A549 (cell line): ENCODE measurements around the gene DBH.

Experiments
- CHD2 ChIP-seq: fragments of 150-350 bp; IDR thresholded peaks from 2 replicates; pipeline ENCODE4 v1.6.1; 2014; ENCODE audit warnings: low read length; ENCODE audit not compliant: partially characterized antibody
- CHD4 ChIP-seq: fragments of 200-600 bp; sonication (generic); IDR thresholded peaks from 2 replicates; pipeline ENCODE4 v1.6.1; 2016; ENCODE audit warnings: antibody characterized with exemption, mild to moderate bottlenecking, borderline replicate concordance
- CTCF ChIP-seq: fragments of >200 bp; sonication (Bioruptor Twin); formaldehyde crosslinking; IDR thresholded peaks from 3 replicates; pipeline ENCODE4 v1.5.1; 2016
- GATA3 ChIP-seq: IDR thresholded peaks from 2 replicates; pipeline ENCODE4 v1.6.1; 2012; ENCODE audit warnings: borderline replicate concordance
- HEYL ChIP-seq: fragments of 250-450 bp; sonication (Bioruptor Pico); IDR thresholded peaks from 2 replicates; pipeline ENCODE4 v1.8.0; 2021; ENCODE audit warnings: mild to moderate bottlenecking, moderate library complexity
- HMGXB4 ChIP-seq: fragments of 250-450 bp; sonication (Bioruptor Pico); IDR thresholded peaks from 2 replicates; pipeline ENCODE4 v1.5.0; 2021; ENCODE audit warnings: mild to moderate bottlenecking, moderate library complexity, borderline replicate concordance
- MAX ChIP-seq: IDR thresholded peaks from 2 replicates; pipeline ENCODE4 v1.6.1; 2012
- POLR2A ChIP-seq: IDR thresholded peaks from 2 replicates; pipeline ENCODE4 v1.6.1; 2012; ENCODE audit warnings: mild to moderate bottlenecking, low read length
- RAD21 ChIP-seq, 2 experiments: fragments of >200 bp in 1 of 2; sonication (Bioruptor Twin) in 1 of 2; formaldehyde crosslinking in 1 of 2; IDR thresholded peaks in 1 of 2; conservative IDR thresholded peaks in 1 of 2; 2 replicates in 1 of 2; 3 replicates in 1 of 2; pipeline ENCODE4 v1.6.1; 2012 to 2018; ENCODE audit warnings: inconsistent platforms in 1 of 2
- TF ChIP-seq, protein P1 (sequence below): IDR thresholded peaks from 2 replicates; pipeline ENCODE4 v1.6.1; 2012; ENCODE audit warnings: low read depth, borderline replicate concordance
- TF ChIP-seq, protein P2 (sequence below): fragments of 200-600 bp; sonication (generic); IDR thresholded peaks from 2 replicates; pipeline ENCODE4 v1.6.1; 2016; ENCODE audit warnings: antibody characterized with exemption, mild to moderate bottlenecking, moderate library complexity

- TF ChIP-seq HMGXB4 (CRISPR knock-in tag) (no peak), MAX (no peak), CHD4 (no peak), POLR2A (no peak), CHD2 (no peak), RAD21 (conservative IDR thresholded peaks at IDR 0.05 in 1 of 2, IDR thresholded peaks at IDR 0.05 in 1 of 2) (no peak), GATA3 (no peak), CTCF (no peak), HEYL (no peak)
- TF ChIP-seq, protein P1, sequence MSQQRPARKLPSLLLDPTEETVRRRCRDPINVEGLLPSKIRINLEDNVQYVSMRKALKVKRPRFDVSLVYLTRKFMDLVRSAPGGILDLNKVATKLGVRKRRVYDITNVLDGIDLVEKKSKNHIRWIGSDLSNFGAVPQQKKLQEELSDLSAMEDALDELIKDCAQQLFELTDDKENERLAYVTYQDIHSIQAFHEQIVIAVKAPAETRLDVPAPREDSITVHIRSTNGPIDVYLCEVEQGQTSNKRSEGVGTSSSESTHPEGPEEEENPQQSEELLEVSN: no peak
- TF ChIP-seq, protein P2, sequence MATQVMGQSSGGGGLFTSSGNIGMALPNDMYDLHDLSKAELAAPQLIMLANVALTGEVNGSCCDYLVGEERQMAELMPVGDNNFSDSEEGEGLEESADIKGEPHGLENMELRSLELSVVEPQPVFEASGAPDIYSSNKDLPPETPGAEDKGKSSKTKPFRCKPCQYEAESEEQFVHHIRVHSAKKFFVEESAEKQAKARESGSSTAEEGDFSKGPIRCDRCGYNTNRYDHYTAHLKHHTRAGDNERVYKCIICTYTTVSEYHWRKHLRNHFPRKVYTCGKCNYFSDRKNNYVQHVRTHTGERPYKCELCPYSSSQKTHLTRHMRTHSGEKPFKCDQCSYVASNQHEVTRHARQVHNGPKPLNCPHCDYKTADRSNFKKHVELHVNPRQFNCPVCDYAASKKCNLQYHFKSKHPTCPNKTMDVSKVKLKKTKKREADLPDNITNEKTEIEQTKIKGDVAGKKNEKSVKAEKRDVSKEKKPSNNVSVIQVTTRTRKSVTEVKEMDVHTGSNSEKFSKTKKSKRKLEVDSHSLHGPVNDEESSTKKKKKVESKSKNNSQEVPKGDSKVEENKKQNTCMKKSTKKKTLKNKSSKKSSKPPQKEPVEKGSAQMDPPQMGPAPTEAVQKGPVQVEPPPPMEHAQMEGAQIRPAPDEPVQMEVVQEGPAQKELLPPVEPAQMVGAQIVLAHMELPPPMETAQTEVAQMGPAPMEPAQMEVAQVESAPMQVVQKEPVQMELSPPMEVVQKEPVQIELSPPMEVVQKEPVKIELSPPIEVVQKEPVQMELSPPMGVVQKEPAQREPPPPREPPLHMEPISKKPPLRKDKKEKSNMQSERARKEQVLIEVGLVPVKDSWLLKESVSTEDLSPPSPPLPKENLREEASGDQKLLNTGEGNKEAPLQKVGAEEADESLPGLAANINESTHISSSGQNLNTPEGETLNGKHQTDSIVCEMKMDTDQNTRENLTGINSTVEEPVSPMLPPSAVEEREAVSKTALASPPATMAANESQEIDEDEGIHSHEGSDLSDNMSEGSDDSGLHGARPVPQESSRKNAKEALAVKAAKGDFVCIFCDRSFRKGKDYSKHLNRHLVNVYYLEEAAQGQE: no peak
Observed at GRCh38 chr9:133669182-133669801, 33.1 kb downstream of the DBH start.
